Loucy (cell line): ENCODE data around the gene JARID2.
A peak's percentile ranks its signal among the peaks of the same experiment; 100 is the strongest.

Experiments
- H2AFZ ChIP-seq: fragments of 200-600 bp; sonication (generic); 2 replicates; pipeline ENCODE4 v1.6.0; 2016; ENCODE audit warnings: antibody characterized with exemption, mild to moderate bottlenecking, low read length, moderate library complexity
- H3F3A ChIP-seq: fragments of 200-600 bp; 2 replicates; pipeline ENCODE4 v1.6.0; 2016; ENCODE audit warnings: antibody characterized with exemption, low read depth, mild to moderate bottlenecking
- H3K27me3 ChIP-seq: fragments of 200-600 bp; sonication (generic); 2 replicates; pipeline ENCODE4 v1.6.1; 2014; ENCODE audit warnings: low read length, mild to moderate bottlenecking; ENCODE audit not compliant: insufficient read depth, poor library complexity, severe bottlenecking
- H3K36me3 ChIP-seq: fragments of 200-600 bp; sonication (generic); 2 replicates; pipeline ENCODE4 v1.6.1; 2016; ENCODE audit warnings: low read length; ENCODE audit not compliant: insufficient read depth
- H3K4me1 ChIP-seq: fragments of 200-600 bp; sonication (generic); 2 replicates; pipeline ENCODE4 v1.5.1; 2014; ENCODE audit warnings: low read length, mild to moderate bottlenecking; ENCODE audit not compliant: insufficient read depth, poor library complexity, severe bottlenecking
- H3K4me2 ChIP-seq: fragments of 200-600 bp; sonication (generic); 2 replicates; pipeline ENCODE4 v1.6.0; 2014; ENCODE audit warnings: antibody characterized with exemption, low read length, low read depth, mild to moderate bottlenecking; ENCODE audit not compliant: poor library complexity, severe bottlenecking
- H3K4me3 ChIP-seq: fragments of 200-600 bp; sonication (generic); 2 replicates; pipeline ENCODE4 v1.5.1; 2014; ENCODE audit warnings: low read length, mild to moderate bottlenecking, mixed read lengths; ENCODE audit not compliant: poor library complexity, severe bottlenecking
- H3K79me2 ChIP-seq: fragments of 200-600 bp; sonication (generic); 2 replicates; pipeline ENCODE4 v1.6.1; 2014; ENCODE audit warnings: low read length; ENCODE audit not compliant: insufficient read depth
- H3K9ac ChIP-seq: fragments of 200-600 bp; sonication (generic); 2 replicates; pipeline ENCODE4 v1.6.0; 2014; ENCODE audit warnings: mild to moderate bottlenecking, low read depth, low read length, moderate library complexity; ENCODE audit not compliant: poor library complexity, severe bottlenecking
- H3K9me2 ChIP-seq: fragments of 200-600 bp; sonication (generic); replicated peaks from 2 replicates; pipeline ENCODE4 v1.6.1; 2016; ENCODE audit warnings: low read depth, low read length, mixed read lengths
- H3K9me3 ChIP-seq: fragments of 200-600 bp; sonication (generic); 2 replicates; pipeline ENCODE4 v1.6.1; 2014; ENCODE audit warnings: mild to moderate bottlenecking, antibody characterized with exemption, low read length, low read depth; ENCODE audit not compliant: insufficient read depth
- H4K20me1 ChIP-seq: fragments of 200-600 bp; sonication (generic); 2 replicates; pipeline ENCODE4 v1.6.0; 2014; ENCODE audit warnings: antibody characterized with exemption, low read length, mild to moderate bottlenecking; ENCODE audit not compliant: insufficient read depth, poor library complexity, severe bottlenecking
- EZH2phosphoT487 ChIP-seq: fragments of 200-600 bp; IDR thresholded peaks from 2 replicates; pipeline ENCODE4 v1.6.1; 2018; ENCODE audit warnings: antibody characterized with exemption, mild to moderate bottlenecking, moderate library complexity, borderline replicate concordance
- TF ChIP-seq, protein P1 (sequence below): fragments of 200-600 bp; sonication (generic); conservative IDR thresholded peaks from 2 replicates; pipeline ENCODE4 v1.5.1; 2014; ENCODE audit warnings: mild to moderate bottlenecking, antibody characterized with exemption, low read length

The JARID2 gene

GRCh38 chr6:15246666-15247499, 1.0 kb downstream of the JARID2 start:
- Histone ChIP-seq H3K36me3 (peaks cover 2% of the 10 kb centered on the region; the same call in 1 of the 2 replicates), H4K20me1 (peaks cover 49% of the 10 kb centered on the region), H3K9me2 (no peaks in the 10 kb centered on the region), H3K4me1 (peaks cover 25% of the 10 kb centered on the region), H3F3A (peaks cover 9% of the 10 kb centered on the region), H3K9ac (peak overlapping the region; percentile 97), H3K4me3 (peak overlapping the region; percentile 99), H3K9me3 (no peaks in the 10 kb centered on the region), H2AFZ (no peak overlapping the region), H3K27me3 (peaks cover 19% of the 10 kb centered on the region), H3K79me2 (peaks cover 74% of the 10 kb centered on the region), H3K4me2 (peak overlapping the region; percentile 67)
- TF ChIP-seq EZH2phosphoT487 = no peak
- TF ChIP-seq, protein P1, sequence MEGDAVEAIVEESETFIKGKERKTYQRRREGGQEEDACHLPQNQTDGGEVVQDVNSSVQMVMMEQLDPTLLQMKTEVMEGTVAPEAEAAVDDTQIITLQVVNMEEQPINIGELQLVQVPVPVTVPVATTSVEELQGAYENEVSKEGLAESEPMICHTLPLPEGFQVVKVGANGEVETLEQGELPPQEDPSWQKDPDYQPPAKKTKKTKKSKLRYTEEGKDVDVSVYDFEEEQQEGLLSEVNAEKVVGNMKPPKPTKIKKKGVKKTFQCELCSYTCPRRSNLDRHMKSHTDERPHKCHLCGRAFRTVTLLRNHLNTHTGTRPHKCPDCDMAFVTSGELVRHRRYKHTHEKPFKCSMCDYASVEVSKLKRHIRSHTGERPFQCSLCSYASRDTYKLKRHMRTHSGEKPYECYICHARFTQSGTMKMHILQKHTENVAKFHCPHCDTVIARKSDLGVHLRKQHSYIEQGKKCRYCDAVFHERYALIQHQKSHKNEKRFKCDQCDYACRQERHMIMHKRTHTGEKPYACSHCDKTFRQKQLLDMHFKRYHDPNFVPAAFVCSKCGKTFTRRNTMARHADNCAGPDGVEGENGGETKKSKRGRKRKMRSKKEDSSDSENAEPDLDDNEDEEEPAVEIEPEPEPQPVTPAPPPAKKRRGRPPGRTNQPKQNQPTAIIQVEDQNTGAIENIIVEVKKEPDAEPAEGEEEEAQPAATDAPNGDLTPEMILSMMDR = no peak

DNA sequence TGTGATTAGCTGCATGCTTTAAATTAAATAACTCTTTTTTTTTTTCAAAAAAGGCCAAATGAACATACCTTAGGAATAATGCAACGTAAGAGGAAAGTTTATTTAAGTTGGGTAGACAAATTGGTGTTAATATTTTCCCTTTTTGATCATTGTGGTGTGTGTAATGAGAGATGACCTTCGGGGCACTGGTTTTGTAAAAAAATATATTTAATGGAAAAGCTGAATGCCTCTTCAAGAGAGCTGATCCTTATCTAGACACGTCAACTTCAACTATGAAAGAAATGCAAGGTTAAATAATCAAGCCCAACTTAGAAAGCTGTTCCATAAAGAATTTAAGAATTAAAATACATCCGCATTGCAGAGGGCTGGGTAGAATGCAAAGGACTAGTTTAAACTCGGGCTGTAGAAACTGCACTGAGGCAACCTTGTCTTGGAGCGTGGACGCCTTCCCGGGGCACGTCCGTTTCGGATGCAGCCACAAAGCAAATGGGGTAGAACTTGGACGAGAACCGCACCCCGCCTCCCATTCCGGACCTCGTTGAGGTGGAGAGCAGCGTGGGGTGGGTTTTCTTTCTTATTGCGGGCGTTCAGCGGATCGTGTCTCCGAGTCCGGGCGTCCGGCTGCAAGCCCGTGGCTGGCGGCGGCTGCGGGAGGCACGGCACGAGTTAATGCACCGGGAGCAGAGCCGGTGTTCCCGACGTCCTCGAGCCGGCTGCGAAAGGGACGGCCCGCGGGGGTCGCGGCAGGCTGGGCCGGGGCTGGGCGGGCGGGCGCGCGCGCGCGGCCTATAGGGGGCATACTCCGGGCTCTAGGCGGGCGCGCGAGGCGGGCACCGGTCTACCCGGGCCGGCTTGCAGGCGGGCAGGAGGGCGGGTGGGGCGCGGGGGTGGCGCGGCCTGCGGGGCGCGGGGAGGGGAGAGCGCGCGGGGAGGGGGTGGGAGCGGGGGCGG, 1.9 kb downstream of the JARID2 start:
- peaks cover 2% of the 10 kb centered on the region; the same call in 1 of the 2 replicates for H3K36me3 ChIP-seq
- peaks cover 9% of the 10 kb centered on the region for H3F3A ChIP-seq
- H3K4me3 ChIP-seq = peak overlapping the region; percentile 99
- H3K27me3 ChIP-seq = peaks cover 19% of the 10 kb centered on the region
- peaks cover 83% of the 10 kb centered on the region for H3K79me2 ChIP-seq
- H4K20me1 ChIP-seq = peaks cover 58% of the 10 kb centered on the region
- H3K9me2 ChIP-seq = no peaks in the 10 kb centered on the region
- H2AFZ ChIP-seq = no peak overlapping the region
- peaks cover 32% of the 10 kb centered on the region for H3K4me1 ChIP-seq
- TF ChIP-seq EZH2phosphoT487 = no peak
- TF ChIP-seq, protein P1 = 0 out of 2 replicates have a peak, but pooled peaks have one; percentile 21
- no peaks in the 10 kb centered on the region for H3K9me3 ChIP-seq
- peak overlapping the region; percentile 67 for H3K4me2 ChIP-seq
- H3K9ac ChIP-seq = peak overlapping the region; percentile 97

- Histone ChIP-seq H3K9ac (peak overlapping the region; percentile 84), H4K20me1 (peaks cover 68% of the 10 kb centered on the region), H3K9me2 (no peaks in the 10 kb centered on the region), H3K79me2 (peaks cover 85% of the 10 kb centered on the region), H3K4me3 (peak overlapping the region; percentile 81), H3K27me3 (peaks cover 19% of the 10 kb centered on the region), H2AFZ (no peak overlapping the region), H3F3A (peaks cover 9% of the 10 kb centered on the region), H3K9me3 (no peaks in the 10 kb centered on the region), H3K4me1 (peaks cover 38% of the 10 kb centered on the region), H3K4me2 (peak overlapping the region; percentile 91), H3K36me3 (peaks cover 2% of the 10 kb centered on the region)
- TF ChIP-seq EZH2phosphoT487 = no peak
- TF ChIP-seq, protein P1 = no peak
These were observed 2.8 kb downstream of the JARID2 start for GRCh38 chr6:15248451-15249370.
